Measurements from ENCODE around the gene DGCR8.

Gene DGCR8

GRCh38 chr22:20093418-20094196, 13.6 kb downstream of the DGCR8 start:
- H3K4me2 ChIP-seq (ENCODE audit: low read length): no peak overlapping the region
- no peaks in the 10 kb centered on the region for H3K79me2 ChIP-seq (ENCODE audit: low read length)
- no peaks in the 10 kb centered on the region for H4K20me1 ChIP-seq (ENCODE audit: insufficient read depth, low read length)
- peaks cover 85% of the 10 kb centered on the region for H3K36me3 ChIP-seq (replicated peaks; ENCODE audit: low read depth, low read length)
- no peaks in the 10 kb centered on the region for H3K4me1 ChIP-seq (ENCODE audit: low read length)
- H3K27me3 ChIP-seq (ENCODE audit: low read depth, low read length): no peaks in the 10 kb centered on the region
- H3K9ac ChIP-seq (ENCODE audit: low read length): no peak overlapping the region
- H3K27ac ChIP-seq (ENCODE audit: low read length): no peak overlapping the region
- H3K4me3 ChIP-seq (ENCODE audit: low read length): no peak overlapping the region
- H2AFZ ChIP-seq (ENCODE audit: low read depth, low read length): no peak overlapping the region
- TF ChIP-seq EZH2phosphoT487 (IDR thresholded peaks at IDR 0.05; ENCODE audit: low read depth) (no peak), CTCF (IDR thresholded peaks at IDR 0.05; ENCODE audit: low read depth, low read length) (no peak)
- no peaks in the 10 kb centered on the region for H3K9me3 ChIP-seq (ENCODE audit: insufficient read depth, low read length)

GRCh38 chr22:20094197-20094807, 14.3 kb downstream of the DGCR8 start:
- Histone ChIP-seq H4K20me1 (ENCODE audit: insufficient read depth, low read length) (no peaks in the 10 kb centered on the region), H3K4me1 (ENCODE audit: low read length) (no peaks in the 10 kb centered on the region), H3K9ac (ENCODE audit: low read length) (no peak overlapping the region), H2AFZ (ENCODE audit: low read depth, low read length) (no peak overlapping the region), H3K4me3 (ENCODE audit: low read length) (no peak overlapping the region), H3K27ac (ENCODE audit: low read length) (no peak overlapping the region), H3K36me3 (replicated peaks; ENCODE audit: low read depth, low read length) (peaks cover 86% of the 10 kb centered on the region), H3K27me3 (ENCODE audit: low read depth, low read length) (no peaks in the 10 kb centered on the region), H3K9me3 (ENCODE audit: insufficient read depth, low read length) (no peaks in the 10 kb centered on the region), H3K79me2 (ENCODE audit: low read length) (no peaks in the 10 kb centered on the region), H3K4me2 (ENCODE audit: low read length) (no peak overlapping the region)
- no peak for TF ChIP-seq EZH2phosphoT487 (IDR thresholded peaks at IDR 0.05; ENCODE audit: low read depth)
- peak; percentile 24; the same call in 1 of the 2 replicates for TF ChIP-seq CTCF (IDR thresholded peaks at IDR 0.05; ENCODE audit: low read depth, low read length)

- no peak overlapping the region for H2AFZ ChIP-seq (ENCODE audit: low read depth, low read length)
- H3K4me3 ChIP-seq (ENCODE audit: low read length): no peak overlapping the region
- no peak overlapping the region for H3K27ac ChIP-seq (ENCODE audit: low read length)
- H4K20me1 ChIP-seq (ENCODE audit: insufficient read depth, low read length): no peaks in the 10 kb centered on the region
- no peaks in the 10 kb centered on the region for H3K9me3 ChIP-seq (ENCODE audit: insufficient read depth, low read length)
- no peak overlapping the region for H3K9ac ChIP-seq (ENCODE audit: low read length)
- H3K36me3 ChIP-seq (replicated peaks; ENCODE audit: low read depth, low read length): peaks cover 79% of the 10 kb centered on the region
- TF ChIP-seq EZH2phosphoT487 (IDR thresholded peaks at IDR 0.05; ENCODE audit: low read depth): no peak
- no peak for TF ChIP-seq CTCF (IDR thresholded peaks at IDR 0.05; ENCODE audit: low read depth, low read length)
- no peaks in the 10 kb centered on the region for H3K4me1 ChIP-seq (ENCODE audit: low read length)
- no peak overlapping the region for H3K4me2 ChIP-seq (ENCODE audit: low read length)
- H3K27me3 ChIP-seq (ENCODE audit: low read depth, low read length): no peaks in the 10 kb centered on the region
- H3K79me2 ChIP-seq (ENCODE audit: low read length): no peaks in the 10 kb centered on the region
Measured at GRCh38 chr22:20095521-20095920, 15.5 kb downstream of the DGCR8 start.

- Histone ChIP-seq H3K4me2 (ENCODE audit: low read length) (no peak overlapping the region), H3K9me3 (ENCODE audit: insufficient read depth, low read length) (no peaks in the 10 kb centered on the region), H3K27ac (ENCODE audit: low read length) (no peak overlapping the region), H3K27me3 (ENCODE audit: low read depth, low read length) (no peaks in the 10 kb centered on the region), H3K79me2 (ENCODE audit: low read length) (no peaks in the 10 kb centered on the region), H3K4me1 (ENCODE audit: low read length) (no peaks in the 10 kb centered on the region), H2AFZ (ENCODE audit: low read depth, low read length) (no peak overlapping the region), H3K4me3 (ENCODE audit: low read length) (no peak overlapping the region), H3K36me3 (replicated peaks; ENCODE audit: low read depth, low read length) (peaks cover 73% of the 10 kb centered on the region), H4K20me1 (ENCODE audit: insufficient read depth, low read length) (no peaks in the 10 kb centered on the region), H3K9ac (ENCODE audit: low read length) (no peak overlapping the region)
- TF ChIP-seq EZH2phosphoT487 (IDR thresholded peaks at IDR 0.05; ENCODE audit: low read depth) (no peak), CTCF (IDR thresholded peaks at IDR 0.05; ENCODE audit: low read depth, low read length) (no peak)
Measured at GRCh38 chr22:20096574-20097420, 16.8 kb downstream of the DGCR8 start.

All from OCI-LY3 (cell line).